Astrocyte (in vitro differentiated cells and primary cell): ENCODE data around the gene ZIC3. TPM values are rescaled to one million over a fixed set of nuclear protein-coding genes. Genes with fewer than 3 reads are reported as not detected.
"Not testable (repeated sequence)": the region's sequence is repeated elsewhere in the genome, so short reads cannot be mapped to it uniquely, and the experiment has no call there.

Source experiments
- DNase-seq: peaks from one replicate; pipeline ENCODE4 v3.0.0-alpha.2; 2010; ENCODE audit warnings: low read depth
- FAIRE-seq: peaks from 2 replicates; lab custom pipeline; 2011; peaks lifted over from hg19 to GRCh38; lab: Jason Lieb, UNC
- H2AFZ ChIP-seq: 2 replicates; pipeline ENCODE4 v1.6.0; 2012; ENCODE audit warnings: low read depth, low read length, inconsistent platforms
- H3K27ac ChIP-seq: 2 replicates; pipeline ENCODE4 v1.5.1; 2011; ENCODE audit warnings: low read depth, low read length, inconsistent platforms
- H3K27me3 ChIP-seq: 2 replicates; pipeline ENCODE4 v1.6.0; 2011; ENCODE audit warnings: low read length, inconsistent platforms; ENCODE audit not compliant: insufficient read depth
- H3K36me3 ChIP-seq: 2 replicates; pipeline ENCODE4 v1.5.1; 2011; ENCODE audit warnings: low read length, inconsistent platforms; ENCODE audit not compliant: insufficient read depth
- H3K4me1 ChIP-seq: 2 replicates; pipeline ENCODE4 v1.5.1; 2011; ENCODE audit warnings: low read length, inconsistent platforms; ENCODE audit not compliant: insufficient read depth
- H3K4me2 ChIP-seq: 2 replicates; pipeline ENCODE4 v1.6.0; 2012; ENCODE audit warnings: low read length, inconsistent platforms
- H3K4me3 ChIP-seq: 2 replicates; pipeline ENCODE4 v1.5.1; 2011; ENCODE audit warnings: low read depth, mild to moderate bottlenecking, low read length, inconsistent platforms; ENCODE audit not compliant: insufficient read depth
- H3K79me2 ChIP-seq: 2 replicates; pipeline ENCODE4 v1.6.0; 2012; ENCODE audit warnings: mild to moderate bottlenecking, low read length, inconsistent platforms; ENCODE audit not compliant: insufficient read depth
- H3K9ac ChIP-seq: 2 replicates; pipeline ENCODE4 v1.6.0; 2012; ENCODE audit warnings: mild to moderate bottlenecking, low read length, inconsistent platforms
- H3K9me3 ChIP-seq: 2 replicates; pipeline ENCODE4 v1.5.1; 2012; ENCODE audit warnings: low read depth, mild to moderate bottlenecking, low read length, inconsistent platforms; ENCODE audit not compliant: insufficient read depth
- H4K20me1 ChIP-seq: 2 replicates; pipeline ENCODE4 v1.6.0; 2012; ENCODE audit warnings: low read length, inconsistent platforms; ENCODE audit not compliant: insufficient read depth
- H3K27ac Mint-ChIP-seq: one replicate; pipeline ENCODE4 v1.8.0; 2021; ENCODE audit warnings: mild to moderate bottlenecking, mixed read lengths; ENCODE audit not compliant: unreplicated experiment
- H3K27me3 Mint-ChIP-seq: one replicate; pipeline ENCODE4 v1.8.0; 2021; ENCODE audit warnings: low read depth, mixed read lengths; ENCODE audit not compliant: unreplicated experiment
- H3K36me3 Mint-ChIP-seq: one replicate; pipeline ENCODE4 v1.8.0; 2021; ENCODE audit warnings: low read depth, mixed read lengths; ENCODE audit not compliant: unreplicated experiment
- H3K4me1 Mint-ChIP-seq: one replicate; pipeline ENCODE4 v1.8.0; 2021; ENCODE audit warnings: low read depth, mixed read lengths; ENCODE audit not compliant: unreplicated experiment
- H3K4me3 Mint-ChIP-seq: one replicate; pipeline ENCODE4 v1.8.0; 2021; ENCODE audit warnings: mild to moderate bottlenecking, moderate library complexity, mixed read lengths; ENCODE audit not compliant: unreplicated experiment
- H3K9me3 Mint-ChIP-seq: one replicate; pipeline ENCODE4 v1.8.0; 2021; ENCODE audit warnings: mild to moderate bottlenecking, mixed read lengths; ENCODE audit not compliant: unreplicated experiment
- EZH2 ChIP-seq: IDR thresholded peaks from 2 replicates; pipeline ENCODE4 v1.6.1; 2012; ENCODE audit warnings: mild to moderate bottlenecking, low read length, inconsistent platforms; ENCODE audit not compliant: insufficient read depth
- total RNA-seq: library from RNA; stranded (reverse); gene quantifications from 2 replicates; pipeline ENCODE4 v1.2.1, GENCODE V29; 2021
- TF ChIP-seq, protein P1 (sequence below): IDR thresholded peaks from 2 replicates; pipeline ENCODE4 v1.5.1; 2011; ENCODE audit warnings: low read depth, mild to moderate bottlenecking, inconsistent platforms, low read length, moderate library complexity; ENCODE audit not compliant: insufficient read depth

The ZIC3 gene
- total RNA-seq, 1 donor from 2014 or later = 0.36 TPM

DNA sequence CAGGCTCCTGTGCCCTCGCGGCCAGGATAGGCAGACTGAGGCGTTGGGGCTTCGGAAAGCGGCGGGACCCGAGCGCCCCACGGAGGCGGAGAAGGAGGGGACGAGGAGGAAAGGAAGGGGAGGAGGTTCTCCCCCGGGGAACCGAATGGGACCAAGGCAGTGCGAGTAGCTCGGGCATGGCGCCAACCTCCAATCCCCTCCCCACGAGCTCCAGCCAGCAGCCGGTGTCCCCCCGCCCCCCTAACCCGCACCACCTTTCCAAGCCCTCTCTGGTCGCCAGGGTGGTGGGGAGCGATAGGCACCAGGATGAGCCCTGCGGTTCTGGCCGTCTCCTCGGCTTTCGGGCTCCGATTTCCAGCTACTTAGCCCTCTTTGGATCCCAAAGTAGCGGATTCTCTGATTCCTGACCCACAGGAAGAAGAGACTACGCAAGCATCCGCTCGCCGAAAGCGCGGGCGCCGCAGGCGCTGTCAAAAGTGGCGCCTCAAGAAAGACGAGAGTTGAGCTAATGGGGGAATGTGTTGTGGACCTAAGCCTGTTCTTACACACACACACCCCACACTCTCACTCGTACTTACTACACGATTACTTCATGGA is 15.2 kb upstream of the ZIC3 start:
- Mint-ChIP-seq H3K36me3 (no peaks in the 10 kb centered on the region), H3K27ac (no peak overlapping the region), H3K4me3 (no peak overlapping the region), H3K27me3 (peaks cover 43% of the 10 kb centered on the region), H3K9me3 (peaks cover 5% of the 10 kb centered on the region), H3K4me1 (no peaks in the 10 kb centered on the region)
- Histone ChIP-seq H3K27me3 (peaks cover 11% of the 10 kb centered on the region), H3K9me3 (no peaks in the 10 kb centered on the region), H3K4me1 (no peaks in the 10 kb centered on the region), H3K27ac (no peak overlapping the region), H3K79me2 (no peaks in the 10 kb centered on the region), H3K4me3 (no peak overlapping the region), H2AFZ (peak overlapping the region; percentile 10), H3K9ac (no peak overlapping the region), H3K36me3 (no peaks in the 10 kb centered on the region), H4K20me1 (no peaks in the 10 kb centered on the region), H3K4me2 (peak overlapping the region; percentile 70)
- DNase-seq (no peak), FAIRE-seq (no peak)
- no peak for TF ChIP-seq EZH2
- TF ChIP-seq, protein P1, sequence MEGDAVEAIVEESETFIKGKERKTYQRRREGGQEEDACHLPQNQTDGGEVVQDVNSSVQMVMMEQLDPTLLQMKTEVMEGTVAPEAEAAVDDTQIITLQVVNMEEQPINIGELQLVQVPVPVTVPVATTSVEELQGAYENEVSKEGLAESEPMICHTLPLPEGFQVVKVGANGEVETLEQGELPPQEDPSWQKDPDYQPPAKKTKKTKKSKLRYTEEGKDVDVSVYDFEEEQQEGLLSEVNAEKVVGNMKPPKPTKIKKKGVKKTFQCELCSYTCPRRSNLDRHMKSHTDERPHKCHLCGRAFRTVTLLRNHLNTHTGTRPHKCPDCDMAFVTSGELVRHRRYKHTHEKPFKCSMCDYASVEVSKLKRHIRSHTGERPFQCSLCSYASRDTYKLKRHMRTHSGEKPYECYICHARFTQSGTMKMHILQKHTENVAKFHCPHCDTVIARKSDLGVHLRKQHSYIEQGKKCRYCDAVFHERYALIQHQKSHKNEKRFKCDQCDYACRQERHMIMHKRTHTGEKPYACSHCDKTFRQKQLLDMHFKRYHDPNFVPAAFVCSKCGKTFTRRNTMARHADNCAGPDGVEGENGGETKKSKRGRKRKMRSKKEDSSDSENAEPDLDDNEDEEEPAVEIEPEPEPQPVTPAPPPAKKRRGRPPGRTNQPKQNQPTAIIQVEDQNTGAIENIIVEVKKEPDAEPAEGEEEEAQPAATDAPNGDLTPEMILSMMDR = no peak

DNA sequence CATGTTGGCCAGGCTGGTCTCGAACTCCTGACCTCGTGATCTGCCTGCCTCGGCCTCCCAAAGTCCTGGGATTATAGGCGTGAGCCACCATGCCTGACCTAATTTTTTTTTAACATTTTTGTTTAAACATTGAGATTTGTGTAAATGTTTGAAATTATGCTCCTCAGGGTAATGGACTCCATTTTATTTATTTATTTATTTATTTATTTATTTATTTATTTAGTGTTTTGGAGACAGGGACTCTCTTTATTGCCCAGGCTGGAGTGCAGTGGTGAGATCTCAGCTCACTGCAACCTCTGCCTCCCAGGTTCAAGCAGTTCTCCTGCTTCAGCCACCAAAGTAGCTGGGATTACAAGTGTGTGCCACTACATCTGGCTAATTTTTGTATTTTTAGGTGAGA is 13.8 kb upstream of the ZIC3 start:
- H3K4me3 ChIP-seq, H3K36me3 ChIP-seq, H3K27me3 ChIP-seq, H3K4me2 ChIP-seq, H4K20me1 ChIP-seq, H3K4me1 Mint-ChIP-seq, H3K27ac ChIP-seq, H3K4me1 ChIP-seq, H3K9me3 Mint-ChIP-seq, DNase-seq, H3K9me3 ChIP-seq, H3K9ac ChIP-seq, H3K36me3 Mint-ChIP-seq, FAIRE-seq, H3K27ac Mint-ChIP-seq, H2AFZ ChIP-seq, H3K4me3 Mint-ChIP-seq, H3K79me2 ChIP-seq: not testable (repeated sequence)
- peaks cover 33% of the 10 kb centered on the region for H3K27me3 Mint-ChIP-seq

DNA sequence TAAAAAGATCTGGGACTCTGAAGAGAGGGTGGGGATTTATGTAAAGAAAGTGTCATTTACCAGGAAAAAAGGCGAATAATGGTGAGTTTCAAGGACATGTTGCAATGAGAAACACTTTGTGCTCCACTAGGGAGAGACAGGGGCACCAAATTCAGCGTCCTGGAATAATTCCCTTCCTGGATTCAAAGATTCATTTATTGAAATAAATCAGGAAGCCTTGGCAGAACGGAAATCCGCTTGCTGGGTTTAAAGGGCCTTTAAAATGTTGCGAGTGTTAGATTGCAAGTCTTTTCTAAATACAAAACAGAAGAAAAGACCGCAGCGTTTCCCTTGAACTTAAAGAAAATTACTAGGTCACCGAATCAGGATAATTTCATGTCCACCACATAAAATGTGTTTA is 3.8 kb upstream of the ZIC3 start:
- no peak overlapping the region for H3K27ac Mint-ChIP-seq
- Histone ChIP-seq H3K9ac (no peak overlapping the region), H3K4me1 (no peaks in the 10 kb centered on the region), H3K36me3 (no peaks in the 10 kb centered on the region), H3K27ac (no peak overlapping the region), H3K79me2 (no peaks in the 10 kb centered on the region), H4K20me1 (no peaks in the 10 kb centered on the region), H3K9me3 (no peaks in the 10 kb centered on the region), H3K27me3 (peaks cover 17% of the 10 kb centered on the region), H3K4me2 (no peak overlapping the region), H3K4me3 (no peak overlapping the region), H2AFZ (no peak overlapping the region)
- H3K4me1 Mint-ChIP-seq = no peaks in the 10 kb centered on the region
- FAIRE-seq (no peak), DNase-seq (no peak)
- peaks cover 41% of the 10 kb centered on the region for H3K27me3 Mint-ChIP-seq
- H3K9me3 Mint-ChIP-seq = peaks cover 4% of the 10 kb centered on the region
- no peaks in the 10 kb centered on the region for H3K36me3 Mint-ChIP-seq
- H3K4me3 Mint-ChIP-seq = no peak overlapping the region
- no peak for TF ChIP-seq EZH2
- TF ChIP-seq, protein P1 = no peak
